T-helper 17 cell (primary cell): ENCODE measurements around the gene GRIN3B. TPM values are rescaled to one million over a fixed set of nuclear protein-coding genes. Genes with fewer than 3 reads are reported as not detected.

ENCODE experiments used
- ATAC-seq: fragments of 150-1000 bp; cut with Tn5 transposase; 2 replicates; pipeline ENCODE4 v1.10.0; 2021; ENCODE audit warnings: mild to moderate bottlenecking, moderate library complexity
- DNase-seq, 3 donors: peaks; one replicate each; pipeline versions ENCODE4 v3.0.0 to v3.0.0-alpha.2; 2020 to 2021
- H3K9me3 ChIP-seq: one replicate; pipeline ENCODE4 v1.7.0; 2013; ENCODE audit warnings: low read length, mild to moderate bottlenecking; ENCODE audit not compliant: control insufficient read depth, poor library complexity, severe bottlenecking
- H3K27ac Mint-ChIP-seq: one replicate; pipeline ENCODE4 v1.8.0; 2022; ENCODE audit warnings: mild to moderate bottlenecking, moderate library complexity, mixed read lengths
- H3K27me3 Mint-ChIP-seq: one replicate; pipeline ENCODE4 v1.8.0; 2022; ENCODE audit warnings: mixed read lengths
- H3K36me3 Mint-ChIP-seq: one replicate; pipeline ENCODE4 v1.8.0; 2022; ENCODE audit warnings: low read depth, mixed read lengths
- H3K4me1 Mint-ChIP-seq: one replicate; pipeline ENCODE4 v1.8.0; 2022; ENCODE audit warnings: mild to moderate bottlenecking, mixed read lengths
- H3K4me3 Mint-ChIP-seq: one replicate; pipeline ENCODE4 v1.8.0; 2022; ENCODE audit warnings: mild to moderate bottlenecking, moderate library complexity, mixed read lengths
- total RNA-seq, 4 donors: library from RNA in 2 of 4; stranded (reverse) in 2 of 4; gene quantifications; one replicate each; pipeline ENCODE4 v1.2.3 and lab custom pipeline; 2022 to 2026

GRIN3B gene
- total RNA-seq, 2 donors from 2014 or later: 1.8 TPM; not detected in 1

GRCh38 chr19:1035998-1036621 lies 35.9 kb downstream of the GRIN3B start:
- peaks cover 35% of the 10 kb centered on the region for H3K4me1 Mint-ChIP-seq
- DNase-seq: no peak
- peaks cover 7% of the 10 kb centered on the region for H3K36me3 Mint-ChIP-seq
- H3K9me3 ChIP-seq: no peaks in the 10 kb centered on the region
- H3K4me3 Mint-ChIP-seq: peak overlapping the region; percentile 33
- H3K27ac Mint-ChIP-seq: peak overlapping the region; percentile 69
- no peaks in the 10 kb centered on the region for H3K27me3 Mint-ChIP-seq
- no peak for ATAC-seq

- ATAC-seq (no peak), DNase-seq (peak in 1 of 3 donors; percentile 12)
- peaks cover 7% of the 10 kb centered on the region for H3K36me3 Mint-ChIP-seq
- peak overlapping the region; percentile 97 for H3K4me3 Mint-ChIP-seq
- H3K9me3 ChIP-seq: no peaks in the 10 kb centered on the region
- peak overlapping the region; percentile 97 for H3K27ac Mint-ChIP-seq
- no peaks in the 10 kb centered on the region for H3K27me3 Mint-ChIP-seq
- peaks cover 32% of the 10 kb centered on the region for H3K4me1 Mint-ChIP-seq
Observed at GRCh38 chr19:1037621-1038064, 37.4 kb downstream of the GRIN3B start.

GRCh38 chr19:1038978-1039645 lies 38.9 kb downstream of the GRIN3B start:
- H3K4me1 Mint-ChIP-seq: peaks cover 29% of the 10 kb centered on the region
- H3K36me3 Mint-ChIP-seq: peaks cover 7% of the 10 kb centered on the region
- H3K9me3 ChIP-seq: no peaks in the 10 kb centered on the region
- DNase-seq: peak in 1 of 3 donors; percentile 10
- no peaks in the 10 kb centered on the region for H3K27me3 Mint-ChIP-seq
- no peak for ATAC-seq
- H3K27ac Mint-ChIP-seq: peak overlapping the region; percentile 97
- peak overlapping the region; percentile 97 for H3K4me3 Mint-ChIP-seq

- Mint-ChIP-seq H3K27me3 (no peaks in the 10 kb centered on the region), H3K36me3 (peaks cover 7% of the 10 kb centered on the region), H3K4me3 (peak within 1 kb of the TSS; percentile 97), H3K4me1 (peaks cover 29% of the 10 kb centered on the region), H3K27ac (peak within 1 kb of the TSS; percentile 97)
- ATAC-seq (peak; percentile 94), DNase-seq (peak; percentile 99 to 100 (median 99))
- H3K9me3 ChIP-seq: no peaks in the 10 kb centered on the region
Observed at GRCh38 chr19:1039646-1040475, 39.6 kb downstream of the GRIN3B start, which contains the start of gene ABCA7. Gene ABCA7, plus strand, starts transcription at chr19:1040107. Its CDS starts 1,255 bp downstream, at chr19:1041362.

- Mint-ChIP-seq H3K27ac (peak overlapping the region; percentile 97), H3K36me3 (peaks cover 4% of the 10 kb centered on the region), H3K4me3 (peak overlapping the region; percentile 97), H3K27me3 (no peaks in the 10 kb centered on the region), H3K4me1 (peaks cover 31% of the 10 kb centered on the region)
- H3K9me3 ChIP-seq: no peaks in the 10 kb centered on the region
- peak; percentile 62 for ATAC-seq
- peak; percentile 76 to 85 (median 81) for DNase-seq
Observed at GRCh38 chr19:1040476-1041271, 40.5 kb downstream of the GRIN3B start.

- ATAC-seq: no peak
Observed at GRCh38 chr19:1041272-1041834, 41.1 kb downstream of the GRIN3B start.

GRCh38 chr19:1041835-1042685 lies 41.8 kb downstream of the GRIN3B start:
- ATAC-seq (no peak), DNase-seq (no peak)
- Mint-ChIP-seq H3K36me3 (no peaks in the 10 kb centered on the region), H3K4me3 (peak overlapping the region; percentile 97), H3K27me3 (no peaks in the 10 kb centered on the region), H3K27ac (peak overlapping the region; percentile 97), H3K4me1 (peaks cover 28% of the 10 kb centered on the region)
- H3K9me3 ChIP-seq: no peaks in the 10 kb centered on the region

More at GRCh38 chr19:1041272-1041834, 41.1 kb downstream of the GRIN3B start:
- Mint-ChIP-seq H3K4me1 (peaks cover 31% of the 10 kb centered on the region), H3K27ac (peak overlapping the region; percentile 97), H3K36me3 (peaks cover 2% of the 10 kb centered on the region), H3K4me3 (peak overlapping the region; percentile 97), H3K27me3 (no peaks in the 10 kb centered on the region)
- peak in 1 of 3 donors; percentile 8 for DNase-seq
- no peaks in the 10 kb centered on the region for H3K9me3 ChIP-seq

- H3K4me3 Mint-ChIP-seq: peak overlapping the region; percentile 65
- peaks cover 23% of the 10 kb centered on the region for H3K4me1 Mint-ChIP-seq
- no peaks in the 10 kb centered on the region for H3K36me3 Mint-ChIP-seq
- DNase-seq (no peak), ATAC-seq (no peak)
- peak overlapping the region; percentile 19 for H3K27ac Mint-ChIP-seq
- H3K9me3 ChIP-seq: no peaks in the 10 kb centered on the region
- H3K27me3 Mint-ChIP-seq: no peaks in the 10 kb centered on the region
Observed at GRCh38 chr19:1042689-1043511, 42.7 kb downstream of the GRIN3B start.

- H3K36me3 Mint-ChIP-seq: no peaks in the 10 kb centered on the region
- peak; percentile 56 to 65 (median 63) for DNase-seq
- no peaks in the 10 kb centered on the region for H3K9me3 ChIP-seq
- H3K4me1 Mint-ChIP-seq: peaks cover 8% of the 10 kb centered on the region
- no peak overlapping the region for H3K27ac Mint-ChIP-seq
- peak; percentile 77 for ATAC-seq
- no peaks in the 10 kb centered on the region for H3K27me3 Mint-ChIP-seq
- peak overlapping the region; percentile 22 for H3K4me3 Mint-ChIP-seq
Observed at GRCh38 chr19:1045247-1045603, 45.0 kb downstream of the GRIN3B start.

- DNase-seq (no peak), ATAC-seq (no peak)
- H3K4me3 Mint-ChIP-seq: no peak overlapping the region
- peaks cover 5% of the 10 kb centered on the region for H3K4me1 Mint-ChIP-seq
- H3K9me3 ChIP-seq: no peaks in the 10 kb centered on the region
- H3K27me3 Mint-ChIP-seq: no peaks in the 10 kb centered on the region
- H3K27ac Mint-ChIP-seq: no peak overlapping the region
- no peaks in the 10 kb centered on the region for H3K36me3 Mint-ChIP-seq
Observed at GRCh38 chr19:1046117-1046626, 46.0 kb downstream of the GRIN3B start.
